IMR-90 (cell line): Measurements from ENCODE around the gene OR2F1.

Source experiments
- MXI1 ChIP-seq: IDR thresholded peaks from 2 replicates; pipeline ENCODE4 v1.6.1; 2012; ENCODE audit warnings: low read depth, mild to moderate bottlenecking, low read length, moderate library complexity, borderline replicate concordance
- POLR2A ChIP-seq: IDR thresholded peaks from 2 replicates; pipeline ENCODE4 v1.6.1; 2012; ENCODE audit warnings: mild to moderate bottlenecking, low read depth, low read length
- TF ChIP-seq, protein P1 (sequence below): conservative IDR thresholded peaks from 2 replicates; pipeline ENCODE4 v1.5.1; 2012; ENCODE audit warnings: mild to moderate bottlenecking, low read depth, low read length, improper control_type of control experiment

DNA sequence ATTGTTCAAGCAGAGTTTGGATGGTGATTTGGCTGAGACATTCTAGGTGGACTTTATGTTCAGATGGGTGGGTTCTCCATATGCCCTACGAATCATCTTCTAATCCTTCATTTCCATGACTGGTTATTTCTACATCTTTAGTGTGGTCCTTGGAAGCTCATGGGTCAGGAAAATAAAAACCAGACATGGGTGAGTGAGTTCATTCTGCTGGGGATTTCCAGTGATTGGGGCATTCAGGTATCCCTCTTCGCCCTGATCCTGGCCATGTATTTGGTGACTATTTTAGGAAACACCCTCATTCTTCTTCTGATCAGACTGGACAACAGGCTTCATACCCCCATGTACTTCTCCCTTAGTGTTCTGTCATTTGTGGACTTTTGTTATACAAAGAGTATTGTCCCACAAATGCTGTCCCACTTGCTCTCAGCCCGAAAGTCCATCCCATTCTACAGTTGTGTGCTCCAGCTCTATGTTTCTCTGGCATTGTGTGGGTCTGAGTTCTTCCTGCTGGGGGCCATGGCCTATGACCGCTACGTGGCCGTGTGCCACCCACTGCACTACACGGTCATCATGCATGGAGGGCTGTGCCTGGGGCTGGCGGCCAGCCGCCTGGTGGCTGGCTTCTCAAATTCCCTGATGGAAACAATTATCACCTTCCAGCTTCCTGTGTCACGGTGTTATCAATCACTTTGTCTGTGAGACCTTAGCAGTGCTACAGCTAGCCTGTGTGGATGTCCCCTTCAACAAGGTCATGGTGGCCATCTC, 26.3 kb downstream of the OR2F1 start:
- TF ChIP-seq, protein P1, sequence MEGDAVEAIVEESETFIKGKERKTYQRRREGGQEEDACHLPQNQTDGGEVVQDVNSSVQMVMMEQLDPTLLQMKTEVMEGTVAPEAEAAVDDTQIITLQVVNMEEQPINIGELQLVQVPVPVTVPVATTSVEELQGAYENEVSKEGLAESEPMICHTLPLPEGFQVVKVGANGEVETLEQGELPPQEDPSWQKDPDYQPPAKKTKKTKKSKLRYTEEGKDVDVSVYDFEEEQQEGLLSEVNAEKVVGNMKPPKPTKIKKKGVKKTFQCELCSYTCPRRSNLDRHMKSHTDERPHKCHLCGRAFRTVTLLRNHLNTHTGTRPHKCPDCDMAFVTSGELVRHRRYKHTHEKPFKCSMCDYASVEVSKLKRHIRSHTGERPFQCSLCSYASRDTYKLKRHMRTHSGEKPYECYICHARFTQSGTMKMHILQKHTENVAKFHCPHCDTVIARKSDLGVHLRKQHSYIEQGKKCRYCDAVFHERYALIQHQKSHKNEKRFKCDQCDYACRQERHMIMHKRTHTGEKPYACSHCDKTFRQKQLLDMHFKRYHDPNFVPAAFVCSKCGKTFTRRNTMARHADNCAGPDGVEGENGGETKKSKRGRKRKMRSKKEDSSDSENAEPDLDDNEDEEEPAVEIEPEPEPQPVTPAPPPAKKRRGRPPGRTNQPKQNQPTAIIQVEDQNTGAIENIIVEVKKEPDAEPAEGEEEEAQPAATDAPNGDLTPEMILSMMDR, result no peak
- TF ChIP-seq POLR2A (no peak), MXI1 (no peak)
